Ishikawa (cell line): Measurements from ENCODE around the gene SEMA6A.

Experiments
- CEBPB ChIP-seq: IDR thresholded peaks from 2 replicates; pipeline ENCODE4 v1.6.1; 2012
- CREB1 ChIP-seq: IDR thresholded peaks from 2 replicates; pipeline ENCODE4 v1.6.1; 2012; ENCODE audit warnings: low read depth
- EP300 ChIP-seq: IDR thresholded peaks from 2 replicates; pipeline ENCODE4 v1.6.1; 2012; ENCODE audit warnings: borderline replicate concordance
- FOXM1 ChIP-seq: IDR thresholded peaks from 2 replicates; pipeline ENCODE4 v1.6.1; 2012; ENCODE audit warnings: low read depth, borderline replicate concordance
- MAX ChIP-seq: IDR thresholded peaks from 2 replicates; pipeline ENCODE4 v1.6.1; 2012
- RAD21 ChIP-seq: IDR thresholded peaks from 2 replicates; pipeline ENCODE4 v1.6.1; 2012; ENCODE audit warnings: low read depth
- REST ChIP-seq: IDR thresholded peaks from 2 replicates; pipeline ENCODE4 v1.6.1; 2012; ENCODE audit warnings: low read depth, mild to moderate bottlenecking
- TAF1 ChIP-seq: IDR thresholded peaks from 2 replicates; pipeline ENCODE4 v1.6.1; 2012; ENCODE audit warnings: low read depth, mild to moderate bottlenecking
- TCF12 ChIP-seq: IDR thresholded peaks from 2 replicates; pipeline ENCODE4 v1.6.1; 2012; ENCODE audit warnings: low read depth
- USF1 ChIP-seq: IDR thresholded peaks from 2 replicates; pipeline ENCODE4 v1.6.1; 2012
- YY1 ChIP-seq: IDR thresholded peaks from 2 replicates; pipeline ENCODE4 v1.6.1; 2012; ENCODE audit warnings: low read depth

- TF ChIP-seq REST, result no peak
- no peak for TF ChIP-seq MAX
- TF ChIP-seq CEBPB, result no peak
- TF ChIP-seq EP300, result no peak
- TF ChIP-seq TAF1, result no peak
- no peak for TF ChIP-seq CREB1
- no peak for TF ChIP-seq USF1
- no peak for TF ChIP-seq YY1
- TF ChIP-seq RAD21, result no peak
- TF ChIP-seq TCF12, result no peak
- TF ChIP-seq FOXM1, result no peak
Measured at GRCh38 chr5:116559673-116560164, 14.9 kb downstream of the SEMA6A start.
